HG02943 (cell line): ENCODE data around the gene NAA30.
"Not testable (repeated sequence)": the region's sequence is repeated elsewhere in the genome, so short reads cannot be mapped to it uniquely, and the experiment has no call there.

Experiments
- ATAC-seq: cut with Tn5 transposase; IDR thresholded peaks from one replicate; pipeline ENCODE4 v1.9.1; 2021; ENCODE audit warnings: mild to moderate bottlenecking, low read depth, moderate library complexity; ENCODE audit not compliant: unreplicated experiment

NAA30 gene

DNA sequence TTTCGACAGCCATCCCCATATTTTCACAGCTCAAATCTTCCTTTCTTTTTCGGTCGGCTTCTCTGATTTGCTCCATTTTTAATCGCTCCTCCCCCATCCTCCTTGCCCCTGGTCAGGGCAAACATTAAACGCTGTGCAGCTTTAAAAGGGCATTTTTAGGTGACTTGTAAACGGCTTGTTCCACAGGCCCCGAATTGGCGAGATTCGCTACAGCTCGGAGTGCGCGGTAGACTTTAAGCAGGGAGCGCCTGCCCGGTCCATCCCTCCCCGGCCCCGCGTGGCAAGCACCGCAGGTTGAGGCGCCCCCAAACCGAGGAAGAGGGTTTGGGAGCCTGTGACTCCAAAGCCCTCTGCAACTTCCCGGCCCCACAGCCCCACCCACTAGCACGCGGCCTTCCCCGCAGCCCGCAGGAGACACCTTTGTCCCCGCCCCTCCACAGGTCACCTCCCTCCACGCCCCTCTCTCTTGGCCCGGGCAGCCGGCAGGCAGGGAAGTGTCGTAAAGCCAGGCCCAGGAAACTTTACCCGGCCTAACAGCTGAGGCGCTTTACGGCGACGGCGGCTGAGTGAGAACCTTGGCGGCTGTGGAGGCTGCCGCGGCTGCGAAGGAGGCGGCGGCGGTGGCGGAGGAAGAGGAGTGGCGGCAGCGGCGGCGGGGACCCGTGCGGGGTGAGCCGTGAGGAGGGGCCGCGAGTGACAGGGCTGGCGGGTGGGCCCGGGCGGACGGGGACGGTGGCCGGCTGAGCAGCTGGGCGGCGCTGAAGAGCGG, at the start of gene NAA30:
NAA30 (plus strand) TSS at position 550 of the 769 bp plus-strand sequence. CDS start 372 bp downstream, outside the sequence.
- peak; percentile 85 for ATAC-seq

DNA sequence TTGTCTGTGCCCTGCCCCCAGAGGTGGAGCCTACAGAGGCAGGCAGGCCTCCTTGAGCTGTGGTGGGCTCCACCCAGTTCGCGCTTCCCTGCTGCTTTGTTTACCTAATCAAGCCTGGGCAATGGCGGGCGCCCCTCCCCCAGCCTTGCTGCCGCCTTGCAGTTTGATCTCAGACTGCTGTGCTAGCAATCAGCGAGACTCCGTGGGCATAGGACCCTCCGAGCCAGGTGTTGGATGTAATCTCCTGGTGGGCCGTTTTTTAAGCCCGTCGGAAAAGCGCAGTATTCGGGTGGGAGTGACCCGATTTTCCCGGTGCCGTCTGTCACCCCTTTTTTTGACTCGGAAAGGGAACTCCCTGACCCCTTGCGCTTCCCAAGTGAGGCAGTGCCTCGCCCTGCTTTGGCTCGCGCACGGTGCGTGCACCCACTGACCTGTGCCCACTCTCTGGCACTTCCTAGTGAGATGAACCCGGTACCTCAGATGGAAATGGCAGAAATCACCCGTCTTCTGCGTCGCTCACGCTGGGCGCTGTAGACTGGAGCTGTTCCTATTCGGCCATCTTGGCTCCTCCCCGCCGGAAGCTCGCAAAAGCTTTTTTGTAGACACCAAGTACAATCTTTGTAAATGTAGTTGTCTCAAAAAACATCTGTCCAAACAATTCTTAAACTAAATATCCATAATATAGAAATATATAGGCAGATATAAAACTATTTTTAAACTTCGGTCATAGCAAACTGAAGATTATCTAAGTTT, 46.7 kb upstream of the NAA30 start:
- not testable (repeated sequence) for ATAC-seq

DNA sequence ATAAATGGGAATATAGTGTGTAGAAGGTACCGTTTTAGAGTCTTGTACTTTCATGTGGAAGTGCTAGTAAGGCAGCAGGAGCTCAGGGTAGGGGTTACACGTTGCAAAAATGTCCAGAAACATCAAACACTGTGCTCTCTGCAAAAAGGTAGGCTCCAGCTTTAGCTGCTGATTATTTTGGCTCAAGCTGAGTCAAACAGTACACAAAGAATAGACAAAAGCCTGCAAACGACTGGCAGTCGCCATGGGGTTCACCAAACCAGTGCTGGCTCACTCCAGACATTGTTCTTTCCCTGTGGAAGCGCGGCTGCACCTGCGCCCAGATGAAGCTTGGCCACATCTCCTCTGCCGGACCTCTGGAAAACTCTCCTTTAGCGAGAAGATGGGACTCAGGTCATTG, 45.3 kb upstream of the NAA30 start:
- no peak for ATAC-seq

DNA sequence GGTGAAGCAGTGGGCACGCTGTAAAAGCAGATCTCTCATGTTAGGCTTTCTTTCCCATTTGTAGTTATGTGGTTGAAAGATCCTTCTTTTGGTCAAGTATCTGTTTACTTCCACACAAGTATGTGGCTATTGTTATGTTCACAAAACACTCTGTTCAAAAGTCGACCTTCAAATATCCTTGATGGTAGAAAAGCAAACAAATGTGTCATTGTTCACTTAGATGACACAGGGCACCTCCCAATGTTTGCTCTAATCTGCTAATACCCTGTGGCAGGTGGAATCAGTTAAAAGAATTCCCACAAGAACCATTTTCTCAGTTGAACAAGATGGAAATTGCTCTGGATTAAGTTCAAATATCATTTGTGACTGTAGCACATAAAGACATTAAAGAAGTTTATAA, 43.6 kb upstream of the NAA30 start:
- ATAC-seq = no peak

DNA sequence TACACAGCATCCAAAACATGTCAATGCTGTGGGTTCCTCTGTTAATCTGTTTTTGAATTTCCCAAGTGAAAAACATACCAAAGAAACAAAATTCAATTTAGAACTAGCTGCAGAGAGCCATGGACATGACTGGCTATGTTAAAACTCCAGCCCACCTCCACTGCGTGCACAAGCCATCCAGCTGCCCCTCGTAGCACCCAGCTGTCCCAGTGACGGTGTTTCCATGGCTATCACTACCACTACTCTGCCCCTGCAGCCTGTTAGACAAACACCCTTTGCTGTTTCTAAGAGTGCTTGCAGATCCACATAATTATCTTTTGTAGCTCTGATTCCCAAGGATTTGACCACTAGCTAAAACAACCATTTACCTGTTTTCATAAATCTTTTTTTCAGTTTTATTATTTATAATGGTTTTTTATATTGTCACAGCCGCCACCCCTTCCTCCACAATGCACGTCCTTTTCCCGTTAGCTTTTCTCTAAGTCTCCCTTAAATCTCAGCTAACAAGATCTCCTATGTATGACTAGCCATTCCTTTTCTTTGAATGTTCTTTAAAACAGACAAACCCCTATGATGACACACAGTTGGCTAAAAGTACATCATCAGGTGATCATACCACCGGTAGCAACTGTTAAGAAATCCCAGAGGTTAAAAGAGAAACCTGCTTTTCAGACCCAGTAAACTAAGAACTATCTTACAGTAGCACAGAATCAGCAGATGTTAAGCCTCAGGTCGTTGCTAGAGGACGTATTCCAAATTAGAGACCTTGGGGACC, 37.8 kb upstream of the NAA30 start:
- no peak for ATAC-seq

DNA sequence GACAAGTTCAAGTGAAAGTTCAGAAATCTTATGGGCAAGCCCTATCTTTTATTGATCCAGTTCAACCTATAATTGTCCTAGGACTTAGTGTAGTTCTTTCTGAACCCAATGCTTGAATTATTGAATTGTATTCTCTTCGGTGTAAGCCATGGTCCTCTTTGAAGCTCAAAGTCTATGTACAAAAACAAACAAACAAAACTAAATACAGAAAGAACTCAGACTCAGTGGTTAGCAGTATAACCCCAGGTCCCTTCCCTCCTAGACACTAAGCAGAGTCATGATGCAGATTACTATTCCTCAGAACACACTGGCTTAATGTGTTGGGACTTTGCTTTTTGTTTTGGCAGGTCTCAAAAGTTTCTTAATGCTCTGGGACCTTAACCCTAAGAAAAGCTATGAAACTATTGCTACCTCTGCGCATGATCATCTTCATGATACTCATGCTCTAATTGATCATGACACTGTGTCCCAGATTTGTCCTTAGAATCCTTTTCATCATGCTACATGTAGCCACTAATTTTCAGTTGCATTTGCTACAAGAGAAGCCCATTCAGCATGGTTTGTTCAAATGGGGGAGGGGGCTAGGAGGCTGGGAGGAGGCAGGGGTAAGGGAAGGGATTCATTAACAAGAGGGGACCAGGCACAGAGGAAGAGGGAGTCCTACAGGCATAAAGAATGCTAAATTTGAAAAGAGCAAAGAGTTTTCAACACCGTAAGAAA, 35.1 kb upstream of the NAA30 start:
- ATAC-seq = no peak

DNA sequence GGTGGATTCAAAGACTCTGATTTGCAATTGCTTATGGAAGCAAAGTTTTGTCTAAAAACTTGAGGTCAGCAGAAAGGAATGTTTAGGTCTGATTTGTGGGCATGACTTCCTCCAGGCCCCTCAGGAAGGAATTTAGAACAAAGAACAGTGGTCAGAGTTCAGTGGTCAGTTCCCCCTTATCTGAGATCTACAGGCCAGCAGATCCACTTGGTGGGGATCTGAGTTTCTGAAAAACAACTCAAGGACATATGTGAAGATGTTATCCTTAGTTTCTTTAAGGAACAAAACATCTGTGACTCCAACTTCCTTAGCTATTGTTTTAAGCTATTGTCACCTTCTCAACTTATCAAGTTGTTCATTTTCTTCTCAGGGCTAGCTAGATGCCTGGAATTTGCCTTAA, 28.0 kb upstream of the NAA30 start:
- ATAC-seq = no peak

- no peak for ATAC-seq
Observed at GRCh38 chr14:57364659-57365450, 25.5 kb upstream of the NAA30 start.

- ATAC-seq = not testable (repeated sequence)
Observed at GRCh38 chr14:57370187-57370586, 20.2 kb upstream of the NAA30 start.

DNA sequence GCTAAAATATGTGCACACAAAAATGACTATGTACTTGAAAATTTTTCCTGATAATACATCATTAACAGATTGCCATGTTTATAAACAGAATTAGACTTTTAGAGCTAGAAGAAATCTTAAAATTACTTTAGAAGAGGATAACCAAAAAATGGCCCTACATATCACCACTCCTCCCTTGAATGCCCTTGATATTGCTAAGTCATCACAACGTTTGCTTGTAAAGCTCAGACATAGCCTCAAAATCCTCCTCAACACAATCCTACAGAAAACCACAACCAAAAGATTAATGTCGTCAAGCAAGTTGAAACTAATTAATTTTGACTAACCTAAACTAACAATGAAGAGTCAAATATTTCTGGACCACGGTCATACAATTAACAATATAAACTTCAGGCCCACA, 19.4 kb upstream of the NAA30 start:
- no peak for ATAC-seq

DNA sequence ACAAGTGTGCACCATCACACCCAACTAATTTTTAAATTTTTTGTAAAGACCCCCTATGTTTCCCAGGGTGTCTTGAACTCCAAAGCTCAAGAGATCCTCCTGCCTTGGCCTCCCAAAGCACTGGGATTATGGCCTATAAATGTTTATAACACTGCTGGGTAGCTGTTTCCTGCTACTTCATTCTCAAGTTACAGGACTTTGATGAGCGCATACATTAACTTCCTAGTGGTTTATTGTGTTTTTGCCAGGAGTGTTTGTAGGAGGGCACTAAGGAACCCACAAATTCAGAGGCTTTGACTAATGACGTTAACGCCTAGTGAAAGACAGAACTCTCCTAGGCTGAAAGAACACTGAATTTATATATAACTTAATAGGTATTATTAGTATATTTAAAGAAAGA, 15.2 kb upstream of the NAA30 start:
- ATAC-seq = no peak

DNA sequence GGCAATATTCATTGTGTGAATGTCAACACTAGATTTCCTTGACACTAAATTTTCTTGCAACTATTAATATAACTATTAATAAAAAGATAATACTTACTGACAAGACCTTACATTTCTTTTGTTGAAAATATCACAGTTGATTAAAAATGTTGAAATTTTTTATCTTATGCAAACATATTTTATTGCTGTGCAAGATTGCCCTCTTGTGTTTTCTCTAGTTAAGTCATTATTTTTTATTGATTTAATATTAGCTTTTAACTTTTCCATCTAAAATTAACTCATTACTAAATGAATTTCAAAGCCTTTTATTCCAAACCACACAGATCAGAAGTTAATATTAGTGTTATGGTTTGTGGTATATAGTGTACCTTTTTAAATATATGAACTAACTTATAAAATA, 11.7 kb upstream of the NAA30 start:
- ATAC-seq = no peak

GRCh38 chr14:57380935-57381334, 9.5 kb upstream of the NAA30 start:
- ATAC-seq = no peak

DNA sequence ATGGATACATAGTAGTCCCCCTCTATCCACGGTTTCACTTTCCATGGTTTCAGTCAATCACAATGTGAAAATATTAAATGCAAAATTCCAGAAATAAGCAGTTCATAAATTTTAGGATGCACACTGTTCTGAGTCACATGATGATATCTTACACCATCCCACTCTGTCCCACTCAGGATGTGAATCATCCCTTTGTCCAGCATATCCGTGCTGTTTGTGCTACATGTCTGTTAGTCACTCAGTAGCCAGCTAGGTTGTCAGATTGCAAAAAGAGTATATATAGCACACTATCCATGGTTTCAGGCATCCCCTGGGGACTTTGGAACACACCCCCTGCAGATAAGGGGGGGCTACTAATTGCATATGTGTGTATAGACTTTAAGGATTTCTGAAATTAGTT, 8.1 kb upstream of the NAA30 start:
- no peak for ATAC-seq

GRCh38 chr14:57383125-57383745, 7.2 kb upstream of the NAA30 start:
- no peak for ATAC-seq

- ATAC-seq = no peak
Observed at GRCh38 chr14:57388067-57388466, 2.3 kb upstream of the NAA30 start.

DNA sequence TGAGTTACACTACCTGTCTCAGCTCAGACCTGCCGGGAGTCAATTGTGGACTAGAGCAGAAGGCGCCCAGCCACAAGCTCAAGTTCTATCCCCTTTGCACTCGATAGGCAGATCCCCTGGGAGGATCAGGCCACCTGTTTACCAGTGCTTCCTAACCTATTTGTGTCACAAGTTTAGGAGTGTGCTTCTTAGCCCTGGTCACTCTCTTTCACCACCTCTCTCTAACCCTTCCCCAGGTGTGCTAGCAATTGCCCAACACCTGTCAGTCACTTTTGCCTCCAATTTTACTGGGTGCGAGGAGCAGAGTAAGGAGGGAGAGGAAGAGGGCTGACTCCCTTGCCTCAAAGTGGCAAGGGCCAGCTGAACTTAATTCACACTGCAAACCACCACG, 745 bp upstream of the NAA30 start:
- ATAC-seq = no peak

DNA sequence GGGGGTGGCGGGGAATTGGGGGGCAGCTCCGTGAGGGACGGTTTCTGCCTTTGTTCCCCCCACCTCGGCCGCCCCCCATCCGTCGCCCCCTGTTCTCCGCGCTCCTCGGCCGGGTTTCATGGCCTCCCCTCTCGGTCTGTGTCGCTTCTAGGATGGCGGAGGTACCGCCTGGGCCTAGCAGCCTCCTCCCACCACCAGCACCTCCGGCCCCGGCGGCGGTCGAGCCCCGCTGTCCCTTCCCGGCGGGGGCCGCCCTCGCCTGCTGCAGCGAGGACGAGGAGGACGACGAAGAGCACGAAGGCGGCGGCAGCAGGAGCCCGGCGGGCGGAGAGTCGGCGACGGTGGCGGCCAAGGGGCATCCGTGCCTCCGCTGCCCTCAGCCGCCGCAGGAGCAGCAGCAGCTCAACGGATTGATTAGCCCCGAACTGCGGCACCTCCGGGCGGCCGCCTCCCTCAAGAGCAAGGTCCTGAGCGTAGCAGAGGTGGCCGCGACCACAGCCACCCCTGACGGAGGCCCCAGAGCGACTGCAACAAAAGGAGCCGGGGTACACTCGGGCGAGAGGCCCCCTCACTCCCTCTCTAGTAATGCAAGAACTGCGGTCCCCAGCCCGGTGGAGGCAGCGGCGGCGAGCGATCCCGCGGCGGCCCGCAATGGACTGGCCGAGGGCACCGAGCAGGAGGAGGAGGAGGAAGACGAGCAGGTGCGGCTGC, 575 bp downstream of the NAA30 start:
- ATAC-seq = peak; percentile 43
